HG03354 (cell line): ENCODE measurements around the gene TRA2A.
"Not testable (repeated sequence)": the region's sequence is repeated elsewhere in the genome, so short reads cannot be mapped to it uniquely, and the experiment has no call there.

Experiments
- ATAC-seq: cut with Tn5 transposase; IDR thresholded peaks from one replicate; pipeline ENCODE4 v1.9.1; 2021; ENCODE audit warnings: mild to moderate bottlenecking; ENCODE audit not compliant: unreplicated experiment, poor library complexity, severe bottlenecking

TRA2A gene

GRCh38 chr7:23514755-23515154 lies 17.0 kb downstream of the TRA2A start:
- ATAC-seq: no peak

- not testable (repeated sequence) for ATAC-seq
Observed at GRCh38 chr7:23513746-23514145, 18.0 kb downstream of the TRA2A start.

GRCh38 chr7:23494009-23494408 lies 37.8 kb downstream of the TRA2A start:
- ATAC-seq: no peak

GRCh38 chr7:23491502-23491901 lies 40.3 kb downstream of the TRA2A start:
- no peak for ATAC-seq

GRCh38 chr7:23490357-23491135 lies 41.2 kb downstream of the TRA2A start:
- peak; percentile 88 for ATAC-seq

- not testable (repeated sequence) for ATAC-seq
Observed at GRCh38 chr7:23488714-23489113, 43.1 kb downstream of the TRA2A start.

- ATAC-seq: no peak
Observed at GRCh38 chr7:23487670-23488069, 44.1 kb downstream of the TRA2A start.

GRCh38 chr7:23486002-23486773 lies 45.6 kb downstream of the TRA2A start:
- no peak for ATAC-seq

- no peak for ATAC-seq
Observed at GRCh38 chr7:23482686-23483085, 49.1 kb downstream of the TRA2A start.

- no peak for ATAC-seq
Observed at GRCh38 chr7:23477962-23478866, 53.6 kb downstream of the TRA2A start.

- no peak for ATAC-seq
Observed at GRCh38 chr7:23477157-23477499, 54.7 kb downstream of the TRA2A start.

- no peak for ATAC-seq
Observed at GRCh38 chr7:23476286-23477156, 55.3 kb downstream of the TRA2A start.

- ATAC-seq: no peak
Observed at GRCh38 chr7:23475576-23475839, 56.3 kb downstream of the TRA2A start.

- no peak for ATAC-seq
Observed at GRCh38 chr7:23474829-23475575, 56.8 kb downstream of the TRA2A start.

GRCh38 chr7:23474094-23474828 lies 57.5 kb downstream of the TRA2A start:
- peak; percentile 71 for ATAC-seq

GRCh38 chr7:23473844-23474093 lies 58.0 kb downstream of the TRA2A start:
- ATAC-seq: peak; percentile 20

GRCh38 chr7:23472956-23473843 lies 58.6 kb downstream of the TRA2A start:
- ATAC-seq: no peak

GRCh38 chr7:23472556-23472955 lies 59.2 kb downstream of the TRA2A start:
- ATAC-seq: no peak
